ENCODE results near the gene GNG4.
"Not testable (repeated sequence)": the region's sequence is repeated elsewhere in the genome, so short reads cannot be mapped to it uniquely, and the experiment has no call there.

GNG4 gene

DNA sequence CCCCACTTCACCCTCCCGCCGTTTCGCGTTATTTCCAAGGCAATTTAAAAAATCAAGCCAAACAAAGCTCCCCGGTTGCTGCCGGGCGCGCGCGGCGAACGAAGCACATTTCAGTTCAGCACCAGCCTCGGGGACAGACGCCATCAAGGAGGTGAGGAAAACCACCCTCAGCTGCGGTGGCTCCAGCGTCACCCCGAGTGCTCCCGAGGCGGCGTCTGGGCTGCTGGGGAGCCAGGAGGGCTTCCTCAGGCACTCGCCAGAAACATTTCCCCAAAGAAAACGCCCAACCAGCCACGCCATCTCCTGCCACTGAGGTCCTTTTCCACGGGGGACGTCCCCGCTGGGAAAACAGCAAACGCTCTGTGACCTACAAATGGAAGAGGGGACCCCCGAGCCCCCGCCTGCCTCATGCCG, 623 bp downstream of the GNG4 start:
- DNase-seq, result peak; percentile 86

DNA sequence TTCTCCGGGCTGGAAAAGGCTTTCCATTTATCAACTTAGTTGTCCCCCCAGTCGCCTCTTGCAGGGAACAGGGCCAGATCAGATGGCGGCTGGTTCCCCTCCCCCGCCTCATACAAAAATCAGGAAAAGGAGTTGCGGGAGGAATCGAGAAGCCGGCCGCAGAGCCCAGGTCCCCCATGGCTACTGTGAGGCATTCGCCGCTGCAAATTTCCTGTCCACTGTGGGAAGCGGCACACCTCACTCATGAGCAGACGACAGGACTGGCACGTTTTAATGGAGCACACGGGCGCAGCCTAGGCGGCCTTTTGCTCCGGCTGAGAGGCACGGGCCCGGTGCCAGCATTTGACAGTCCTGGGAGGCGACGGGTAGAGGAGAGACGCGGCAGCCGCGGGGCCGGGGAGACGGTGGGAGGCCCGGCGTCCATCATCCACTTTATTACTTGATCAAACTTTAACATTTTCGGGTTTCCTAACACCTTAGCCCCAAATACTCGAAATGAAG, 1.1 kb downstream of the GNG4 start:
- peak; percentile 59 for DNase-seq

DNA sequence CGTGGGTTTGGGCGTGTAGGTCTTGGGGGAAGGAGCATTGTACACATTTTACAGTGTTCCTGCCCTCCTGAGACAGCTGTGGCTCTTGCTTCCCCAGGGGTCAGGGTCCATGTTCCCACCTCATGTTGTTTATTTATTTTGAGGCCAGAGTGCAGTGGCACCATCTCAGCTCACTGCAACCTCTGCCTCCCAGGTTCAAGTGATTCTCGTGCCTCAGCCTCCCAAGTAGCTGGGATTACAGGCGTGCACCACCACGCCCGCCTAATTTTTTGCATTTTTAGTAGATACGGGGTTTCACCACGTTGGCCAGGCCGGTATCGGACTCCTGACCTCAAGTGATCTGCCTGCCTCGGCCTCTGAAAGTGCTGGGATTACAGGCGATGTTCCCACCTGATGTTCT, 2.0 kb downstream of the GNG4 start:
- DNase-seq, result peak; percentile 18

DNA sequence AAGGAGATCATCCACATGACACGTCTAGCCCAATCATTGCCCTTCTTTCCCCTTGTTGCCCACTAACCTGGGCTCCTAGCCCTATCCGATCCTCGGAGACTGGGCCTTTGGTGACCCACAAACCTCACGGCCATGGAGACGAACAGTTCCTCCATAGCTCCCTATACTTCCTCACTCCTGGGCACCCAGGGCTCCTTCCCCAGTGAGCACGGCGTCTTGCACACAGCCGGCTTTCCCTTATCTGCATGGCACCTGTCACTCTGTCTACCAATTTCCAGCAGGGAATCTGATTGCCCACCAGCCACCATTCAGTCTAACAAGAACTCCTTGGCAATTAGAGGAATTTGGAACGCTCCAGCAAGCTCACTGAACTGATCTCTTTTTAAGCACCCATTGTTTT, 3.1 kb downstream of the GNG4 start:
- DNase-seq, result peak; percentile 44

DNA sequence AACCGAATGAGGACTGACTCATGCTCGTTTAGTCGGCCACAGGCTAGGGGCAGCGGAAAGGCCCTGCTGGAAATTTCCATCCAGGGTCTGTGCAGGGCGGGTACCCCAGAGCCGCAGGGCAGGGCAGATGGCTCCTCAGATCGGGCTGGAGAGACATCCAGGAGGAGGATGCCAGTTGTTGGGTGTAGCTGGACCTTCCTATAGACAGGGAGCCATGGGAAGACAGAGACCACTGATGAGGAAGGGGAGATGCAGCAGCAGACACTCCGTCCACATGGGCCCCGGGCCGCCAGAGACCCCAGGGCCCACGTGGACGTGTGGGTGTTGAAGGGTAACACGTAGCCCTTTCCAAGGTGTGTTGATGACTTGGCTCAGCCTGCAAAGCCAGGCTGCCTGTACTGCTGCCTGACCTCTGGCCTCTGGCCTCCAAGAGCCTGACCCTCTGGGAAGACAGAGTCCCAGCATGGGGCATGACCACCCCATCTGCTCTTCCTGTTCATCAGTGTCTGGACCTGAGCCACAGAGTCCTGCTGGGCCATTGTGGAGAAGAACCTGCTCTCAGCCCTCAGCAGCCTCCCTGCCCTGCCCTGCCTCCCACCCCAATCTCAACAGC, 4.8 kb downstream of the GNG4 start:
- peak; percentile 59 for DNase-seq

DNA sequence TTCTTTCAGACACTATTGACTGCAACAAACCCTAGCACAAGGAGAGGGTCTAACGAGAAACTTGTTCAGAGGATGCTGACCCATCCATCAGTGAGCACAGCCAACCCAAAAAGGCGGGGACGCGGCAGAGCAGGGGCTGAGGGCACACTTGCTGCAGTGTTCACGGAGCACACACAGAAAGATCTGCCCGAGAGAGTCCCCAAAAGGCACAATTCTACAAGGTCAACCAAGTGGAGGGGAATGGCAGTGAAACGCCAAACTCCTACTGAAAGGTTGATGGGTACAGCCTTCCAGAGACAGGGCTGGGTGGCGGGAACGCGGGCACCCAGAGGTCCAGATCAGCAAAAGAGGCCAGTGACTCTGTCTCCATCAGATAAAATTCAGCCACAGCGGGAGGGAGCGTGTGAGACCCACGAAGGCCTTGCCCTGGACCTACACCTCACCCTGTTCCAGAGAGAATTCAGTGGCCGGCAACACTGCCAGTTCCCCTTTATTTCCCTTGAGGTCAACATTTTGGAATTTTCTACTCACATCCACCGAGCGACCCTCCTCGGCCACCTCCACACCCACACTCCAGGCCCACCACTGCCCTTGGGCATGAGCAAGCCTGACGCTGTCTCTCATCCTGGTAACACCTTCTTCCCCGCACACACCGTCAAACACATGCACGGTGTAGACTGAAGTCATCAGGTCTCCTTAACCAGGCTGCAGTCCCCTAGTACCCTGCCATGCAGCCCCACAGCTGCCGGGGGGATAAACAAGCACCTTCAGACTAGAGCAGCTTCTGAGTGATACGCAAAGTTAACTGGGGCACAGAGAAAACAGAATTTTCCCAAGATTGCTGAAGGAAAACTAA, 5.5 kb downstream of the GNG4 start:
- peak; percentile 57 for DNase-seq

DNA sequence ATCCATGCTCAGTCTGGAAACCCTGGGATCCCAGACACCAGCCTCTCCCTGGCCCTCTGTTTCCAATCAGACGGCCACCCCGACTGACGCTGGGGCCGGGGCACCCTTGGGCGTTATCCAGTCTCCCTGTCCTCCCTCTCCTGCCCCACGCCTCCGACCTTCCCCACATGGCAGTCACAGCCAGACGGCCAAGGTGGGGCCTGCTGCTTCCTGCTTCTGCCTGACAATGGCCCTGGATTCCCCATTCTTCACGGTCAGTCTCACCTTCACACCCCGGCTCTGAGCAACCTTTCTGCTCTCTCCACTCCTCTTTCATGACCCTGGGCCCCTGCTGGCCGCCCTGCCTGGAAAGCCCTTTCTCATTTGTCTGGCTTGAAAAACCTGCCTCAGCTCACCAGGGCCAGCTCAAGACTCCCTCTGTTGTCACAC, 6.6 kb downstream of the GNG4 start:
- DNase-seq, result peak; percentile 83

DNA sequence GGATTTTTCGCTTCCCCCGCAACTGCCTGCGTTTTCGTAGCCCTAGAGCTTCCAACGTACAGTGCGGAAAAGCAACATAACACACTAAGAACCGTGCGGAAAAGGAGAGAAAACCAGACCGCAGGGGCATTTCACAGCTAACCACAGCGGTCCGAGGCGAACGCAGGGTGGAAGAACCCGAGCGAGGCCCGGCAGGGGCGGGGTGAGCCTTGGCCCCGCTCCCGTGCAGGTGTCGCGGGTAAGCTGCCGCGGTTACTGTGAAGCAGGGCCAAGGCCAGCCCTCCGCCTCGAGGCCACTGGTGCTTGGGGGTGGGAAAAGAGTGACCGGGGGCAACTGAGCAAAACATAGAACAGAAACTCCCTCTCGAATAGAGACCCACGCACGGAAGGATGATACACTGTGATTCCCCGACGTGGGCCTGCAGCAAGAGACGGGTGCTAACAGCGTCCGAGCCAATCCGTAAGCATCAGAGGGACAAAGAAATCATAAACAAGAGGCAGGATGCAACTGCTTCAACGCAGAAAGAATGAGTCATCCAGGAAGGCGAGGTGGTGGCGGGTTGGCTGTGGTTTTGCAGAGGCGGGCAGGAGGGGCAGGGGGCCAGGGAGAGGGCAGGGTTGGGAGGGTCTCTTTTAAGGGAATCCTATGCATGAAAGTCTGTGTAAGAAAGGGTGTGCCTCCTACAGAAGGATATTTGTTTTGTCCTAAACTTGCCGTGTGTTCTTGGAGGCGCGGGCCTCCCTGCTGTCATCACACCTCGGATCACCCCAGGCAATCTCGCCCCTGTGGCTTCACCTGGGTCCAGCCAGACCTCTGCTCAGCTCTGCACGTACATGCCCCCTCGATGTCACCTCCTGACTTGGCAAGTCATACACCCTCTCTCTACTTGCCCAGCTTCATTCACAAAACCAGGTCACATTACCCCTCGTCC, 7.3 kb downstream of the GNG4 start:
- DNase-seq, result peak; percentile 91

DNA sequence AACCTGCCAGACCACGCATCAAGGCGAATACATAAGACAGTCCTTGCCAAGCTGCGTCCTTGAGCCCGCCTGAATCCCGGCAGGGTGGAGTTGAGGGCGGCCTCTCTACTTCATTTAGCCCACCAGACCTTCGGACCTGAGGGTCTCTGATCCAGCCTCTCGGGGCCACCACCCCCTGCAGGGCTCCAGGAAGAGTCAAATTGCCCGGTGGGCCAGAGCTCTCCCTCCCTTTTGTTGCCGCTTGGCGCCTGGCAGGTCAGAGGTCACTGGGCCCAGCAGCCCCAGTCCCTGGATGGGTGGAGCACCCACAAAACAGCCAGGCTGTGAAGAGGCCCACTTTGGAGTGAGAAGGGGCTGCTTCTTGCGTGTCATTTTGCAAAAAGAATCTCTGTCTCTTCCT, 9.0 kb downstream of the GNG4 start:
- DNase-seq, result peak; percentile 51

DNA sequence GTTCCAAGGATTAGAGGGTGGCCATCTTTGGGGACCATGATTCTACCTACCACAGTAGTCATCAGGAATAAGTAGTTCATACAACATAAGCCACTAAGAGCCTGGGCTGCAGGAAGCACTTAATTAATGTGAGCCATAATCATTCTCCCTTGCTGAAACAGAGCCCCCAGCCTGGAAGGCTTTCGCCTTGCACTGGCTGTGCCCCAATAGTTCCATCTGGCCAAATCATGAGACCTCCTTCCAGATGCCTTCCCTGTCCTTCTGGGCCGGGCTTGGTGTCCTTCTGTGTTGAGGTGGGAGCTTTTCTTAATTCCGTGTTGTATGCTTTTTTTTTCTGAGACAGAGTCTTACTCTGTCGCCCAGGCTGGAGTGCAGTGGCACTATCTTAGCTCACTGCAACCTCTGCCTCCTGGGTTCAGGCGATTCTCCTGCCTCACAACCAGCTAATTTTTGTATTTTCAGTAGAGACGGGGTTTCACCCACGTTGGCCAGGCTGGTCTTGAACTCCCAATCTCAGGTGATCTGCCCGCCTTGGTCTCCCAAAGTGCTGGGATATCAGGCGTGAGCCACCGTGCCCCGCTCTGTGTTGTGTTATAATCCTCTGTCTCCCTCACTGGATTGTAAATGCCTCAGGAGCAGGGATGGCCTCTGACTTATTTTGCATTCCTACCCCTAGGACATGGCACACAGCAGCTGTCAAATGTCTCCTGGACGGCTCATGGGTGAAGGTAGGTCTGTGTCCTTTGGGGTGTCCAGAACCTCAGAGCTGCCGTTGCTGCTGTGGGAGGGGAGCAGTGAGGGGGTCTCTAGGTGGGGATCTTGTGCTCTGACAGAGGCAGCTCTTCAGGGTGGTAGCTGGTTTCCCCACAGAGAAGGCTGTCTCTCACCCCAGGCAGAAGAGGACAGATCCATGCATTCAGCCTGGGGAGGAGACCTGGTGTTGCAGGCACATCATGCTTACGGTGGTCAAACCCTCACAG, 10.1 kb downstream of the GNG4 start:
- DNase-seq, result no peak

DNA sequence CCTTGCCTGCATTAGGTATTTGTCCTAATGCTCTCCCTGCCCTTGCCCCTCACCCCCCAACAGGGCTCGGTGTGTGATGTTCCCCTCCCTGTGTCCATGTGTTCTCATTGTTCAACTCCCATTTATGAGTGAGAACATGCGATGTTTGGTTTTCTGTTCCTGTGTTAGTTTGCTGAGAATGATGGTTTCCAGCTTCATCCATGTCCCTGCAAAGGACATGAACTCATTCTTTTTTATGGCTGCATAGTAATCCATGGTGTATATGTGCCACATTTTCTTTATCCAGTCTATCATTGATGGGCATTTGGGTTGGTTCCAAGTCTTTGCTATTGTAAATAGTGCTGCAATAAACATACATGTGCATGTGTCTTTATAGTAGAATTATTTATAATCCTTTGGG, 11.0 kb downstream of the GNG4 start:
- not testable (repeated sequence) for DNase-seq

DNA sequence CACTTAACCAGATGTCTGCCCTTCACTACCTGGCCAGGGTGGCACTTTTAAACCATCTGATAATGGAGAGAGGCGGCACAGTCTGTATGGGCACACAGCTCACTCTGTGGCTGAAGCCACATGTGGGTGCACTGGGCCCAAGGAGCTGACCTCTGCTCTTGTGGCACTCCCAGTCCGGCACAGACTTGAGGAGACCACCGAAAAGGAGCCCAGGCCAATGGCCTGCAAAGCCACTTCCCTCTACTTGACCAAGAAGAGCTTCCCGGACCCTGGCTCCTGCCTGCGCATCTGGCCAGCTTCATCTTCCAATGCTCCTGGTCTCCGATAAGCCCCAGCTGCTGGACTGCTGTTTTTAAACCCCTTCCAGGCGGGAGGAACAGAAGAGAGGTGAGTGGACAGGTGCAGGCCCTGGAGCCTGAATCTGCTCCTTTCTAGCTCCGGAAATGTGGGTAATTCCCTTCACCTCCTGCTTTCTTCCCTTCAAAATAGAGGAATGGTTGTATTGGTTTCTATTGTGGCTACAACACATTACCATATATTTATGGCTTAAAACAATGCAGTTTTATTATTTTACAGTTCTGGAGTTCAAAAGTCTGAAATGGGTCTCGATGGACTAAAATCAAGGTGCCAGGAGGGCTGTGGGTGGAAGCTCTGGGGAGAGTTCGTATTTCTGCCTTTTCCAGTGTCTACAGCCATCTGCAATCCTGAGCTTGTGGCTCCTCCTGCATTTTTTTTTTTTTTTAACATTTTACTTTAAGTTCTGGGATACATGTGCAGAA, 11.6 kb downstream of the GNG4 start:
- peak; percentile 37 for DNase-seq

DNA sequence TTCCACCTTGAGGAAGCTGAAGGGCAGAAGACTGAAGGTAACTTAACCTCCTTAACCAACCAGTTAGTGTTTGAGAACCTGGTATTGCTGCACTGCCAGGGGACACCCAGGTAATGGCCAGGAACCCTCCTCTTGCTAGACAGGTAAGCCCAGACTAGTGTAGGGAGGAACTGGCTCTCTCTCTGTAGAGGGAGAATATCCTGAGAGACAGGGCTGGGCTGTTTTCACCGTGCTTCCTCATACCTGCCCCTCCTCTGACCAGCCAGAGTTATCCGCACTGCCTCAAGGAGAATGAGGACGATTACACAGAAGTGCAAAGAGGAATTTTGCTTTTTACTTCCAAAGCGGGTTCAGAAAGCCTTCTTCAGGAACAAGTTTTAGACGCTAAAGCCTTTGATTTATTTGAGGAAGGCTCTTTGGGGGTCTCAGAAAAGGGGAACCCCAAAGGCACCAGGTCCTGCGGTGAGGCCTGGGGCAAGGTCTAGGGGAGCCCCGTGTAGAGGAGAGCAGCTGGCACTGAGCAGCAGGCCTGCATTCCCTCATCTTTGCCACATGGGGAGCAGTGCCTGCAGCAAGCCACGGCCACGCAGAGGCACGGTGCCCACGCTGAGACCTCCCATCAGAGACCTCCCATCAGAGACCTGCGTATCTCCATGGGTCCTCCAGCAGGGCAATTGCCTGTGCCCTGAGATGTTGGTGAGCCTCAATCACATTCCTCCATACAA, 13.5 kb downstream of the GNG4 start:
- peak; percentile 65 for DNase-seq

DNA sequence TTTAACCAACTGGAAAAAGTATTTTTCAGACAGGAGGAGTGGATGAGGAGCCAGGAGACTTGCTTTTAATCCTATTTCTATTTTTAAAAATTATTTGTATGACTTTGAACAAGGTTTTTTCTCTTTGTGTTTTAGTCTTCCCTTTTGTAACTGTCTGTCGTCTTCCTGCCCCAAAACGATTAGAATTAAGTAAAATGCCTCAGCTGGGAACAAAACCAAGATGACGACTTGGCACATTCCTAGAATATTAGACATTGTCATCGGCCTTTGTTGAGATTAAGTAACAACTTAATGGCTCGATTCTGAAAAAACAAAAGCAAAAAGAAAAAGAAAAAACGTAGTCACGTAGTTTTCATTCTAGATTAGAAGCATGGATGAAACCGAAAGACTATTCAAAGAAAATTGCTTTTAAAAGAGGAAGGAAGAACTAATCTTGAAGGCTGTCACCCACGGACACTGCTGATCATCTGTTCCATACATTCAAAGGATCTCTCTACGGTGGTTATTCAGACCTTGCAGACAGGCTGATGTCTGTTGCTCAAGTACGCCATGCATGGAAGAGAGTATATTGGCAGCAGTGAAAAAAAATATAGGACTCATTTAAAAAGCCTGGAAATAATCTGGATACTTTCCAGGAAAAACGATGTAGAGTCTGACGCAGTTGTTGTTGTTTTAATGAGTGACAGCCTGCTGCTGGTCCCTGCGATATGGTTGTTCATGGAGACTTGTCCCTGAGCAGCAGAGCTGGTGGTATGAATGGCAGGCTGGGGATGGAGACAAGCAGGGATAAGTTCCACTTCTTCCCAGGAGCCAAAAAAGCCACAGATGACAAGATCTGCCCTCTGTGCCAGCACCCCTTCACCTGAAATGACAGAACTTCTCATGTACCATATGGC, 16.8 kb downstream of the GNG4 start:
- DNase-seq, result no peak

DNA sequence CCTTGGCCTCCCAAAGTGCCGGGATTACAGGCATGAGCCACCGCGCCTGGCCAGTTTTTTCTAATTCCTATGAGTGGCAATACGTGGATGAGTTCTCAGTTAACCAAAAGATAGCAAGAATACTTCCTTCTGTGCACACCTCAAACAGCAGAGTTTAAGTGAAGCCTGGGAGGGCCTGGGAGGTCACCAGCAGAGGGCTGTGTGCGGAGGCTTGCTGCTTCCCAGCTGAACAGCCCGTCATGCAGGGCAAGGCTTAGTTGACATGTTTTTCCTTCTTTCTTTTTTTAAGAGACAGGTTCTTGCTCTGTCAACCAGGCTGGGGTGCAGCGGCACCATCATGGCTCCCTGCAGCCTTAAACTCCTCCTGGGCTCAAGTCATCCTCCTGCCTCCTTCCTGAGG, 17.8 kb downstream of the GNG4 start:
- peak; percentile 55 for DNase-seq

DNA sequence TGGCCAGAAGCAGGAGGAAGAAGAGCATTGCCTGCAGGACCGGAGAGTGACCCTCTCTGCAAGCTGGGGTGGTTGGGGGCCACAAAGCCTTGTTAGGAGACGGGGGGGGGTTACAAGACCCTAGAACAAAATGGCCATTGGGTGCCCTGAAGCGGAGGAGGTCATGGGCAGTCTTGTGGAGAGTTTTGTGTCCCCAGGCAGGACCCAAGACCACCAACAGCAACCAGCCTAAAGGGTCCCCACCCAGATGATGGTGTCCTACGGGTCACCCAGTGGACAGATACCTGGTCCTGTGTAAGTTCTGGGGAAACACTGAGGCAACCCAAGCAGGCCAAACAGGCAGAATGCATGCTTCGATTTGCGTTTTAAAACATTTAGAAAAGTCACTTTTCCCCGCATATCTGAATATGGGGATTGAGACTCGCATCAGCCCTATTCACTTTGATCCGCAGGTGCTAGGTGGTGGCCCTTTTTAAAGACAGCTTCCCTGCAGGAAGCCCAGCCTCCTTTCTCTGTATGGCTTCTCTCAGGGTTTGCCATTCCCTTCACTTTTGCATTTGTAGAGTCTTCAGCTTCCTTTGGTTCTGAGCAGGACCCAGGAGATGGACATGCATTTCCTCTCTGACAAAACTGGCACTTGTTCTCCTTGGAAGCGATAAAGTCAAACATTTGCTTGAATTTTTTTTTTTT, 21.1 kb downstream of the GNG4 start:
- DNase-seq, result no peak

DNA sequence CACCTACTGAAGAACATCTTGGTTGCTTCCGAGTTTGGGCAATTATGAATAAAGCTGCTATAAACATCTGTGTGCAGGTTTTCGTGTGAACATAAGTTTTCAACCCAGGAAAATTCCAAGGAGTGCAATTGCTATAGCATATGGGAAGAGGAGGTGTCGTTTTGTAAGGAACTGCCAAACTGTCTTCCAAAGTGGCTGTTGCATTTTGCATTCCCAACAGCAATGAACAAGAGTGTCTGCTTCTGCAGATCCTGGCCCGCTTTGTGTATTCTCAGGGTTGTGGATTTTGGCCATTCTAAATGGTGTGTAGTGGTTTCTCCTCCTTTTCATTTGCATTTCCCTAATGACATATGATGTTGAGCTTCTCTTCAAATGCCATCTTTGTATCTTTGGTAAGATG, 23.8 kb downstream of the GNG4 start:
- no peak for DNase-seq

DNA sequence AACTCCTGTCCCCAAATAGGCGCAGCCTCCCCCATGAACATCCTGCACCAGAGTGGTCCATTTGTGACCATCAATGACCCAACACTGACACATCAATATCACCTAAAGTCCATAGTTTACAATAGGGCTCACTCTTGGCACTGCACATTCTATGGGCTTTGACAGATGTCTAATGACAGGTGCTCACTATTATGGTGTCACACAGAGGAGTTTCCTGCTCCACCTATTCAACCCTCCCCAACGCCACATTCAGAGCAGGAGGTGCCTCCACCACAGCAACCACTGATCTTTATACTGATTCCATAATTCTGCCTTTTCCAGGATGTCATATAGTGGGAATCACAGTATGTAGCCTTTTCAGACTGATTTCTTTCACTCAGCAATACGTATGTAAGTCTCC, 24.2 kb downstream of the GNG4 start:
- DNase-seq, result no peak

Data from islet precursor cell (in vitro differentiated cells).